GM23248 (cell line): ENCODE measurements around the gene RIT2. TPM values are rescaled to one million over a fixed set of nuclear protein-coding genes. Genes with fewer than 3 reads are reported as not detected.

Experiments
- DNase-seq: peaks from one replicate; pipeline ENCODE4 v3.0.0-alpha.2; 2015
- H2AFZ ChIP-seq: fragments of 200-600 bp; sonication (generic); 2 replicates; pipeline ENCODE4 v1.6.1; 2016; ENCODE audit warnings: antibody characterized with exemption
- H3F3A ChIP-seq: fragments of 200-600 bp; sonication (generic); 2 replicates; pipeline ENCODE4 v1.6.1; 2016; ENCODE audit warnings: mild to moderate bottlenecking, antibody characterized with exemption, mixed run types; ENCODE audit not compliant: insufficient read depth
- H3K27ac ChIP-seq: fragments of 200-600 bp; sonication (generic); 2 replicates; pipeline ENCODE4 v1.5.1; 2016; ENCODE audit warnings: mild to moderate bottlenecking
- H3K27me3 ChIP-seq: fragments of 200-600 bp; sonication (generic); replicated peaks from 2 replicates; pipeline ENCODE4 v1.6.1; 2016; ENCODE audit warnings: mild to moderate bottlenecking; ENCODE audit not compliant: insufficient read depth
- H3K36me3 ChIP-seq: fragments of 200-600 bp; sonication (generic); 2 replicates; pipeline ENCODE4 v1.6.1; 2016; ENCODE audit warnings: low read depth, mild to moderate bottlenecking
- H3K4me1 ChIP-seq: fragments of 200-600 bp; sonication (generic); 2 replicates; pipeline ENCODE4 v1.6.1; 2016; ENCODE audit warnings: mild to moderate bottlenecking; ENCODE audit not compliant: insufficient read depth
- H3K4me2 ChIP-seq: fragments of 200-600 bp; sonication (generic); one replicate; pipeline ENCODE4 v1.6.1; 2016; ENCODE audit warnings: mild to moderate bottlenecking; ENCODE audit not compliant: unreplicated experiment
- H3K4me3 ChIP-seq: fragments of 200-600 bp; sonication (generic); 2 replicates; pipeline ENCODE4 v1.5.1; 2016; ENCODE audit warnings: mild to moderate bottlenecking
- H3K79me2 ChIP-seq: fragments of 200-600 bp; sonication (generic); 2 replicates; pipeline ENCODE4 v1.6.1; 2016; ENCODE audit warnings: mild to moderate bottlenecking; ENCODE audit not compliant: insufficient read depth
- H3K9ac ChIP-seq: fragments of 200-600 bp; sonication (generic); 2 replicates; pipeline ENCODE4 v1.6.1; 2016; ENCODE audit warnings: mild to moderate bottlenecking
- H3K9me2 ChIP-seq: fragments of 200-600 bp; sonication (generic); 2 replicates; pipeline ENCODE4 v1.6.1; 2016; ENCODE audit warnings: mixed run types, mild to moderate bottlenecking, moderate library complexity; ENCODE audit not compliant: insufficient read depth
- H3K9me3 ChIP-seq: fragments of 200-600 bp; sonication (generic); one replicate; pipeline ENCODE4 v1.6.1; 2017; ENCODE audit warnings: low read depth
- H4K20me1 ChIP-seq: fragments of 200-600 bp; sonication (generic); 2 replicates; pipeline ENCODE4 v1.6.0; 2016; ENCODE audit not compliant: insufficient read depth
- EZH2 ChIP-seq: fragments of 200-600 bp; sonication (generic); IDR thresholded peaks from 2 replicates; pipeline ENCODE4 v1.6.1; 2018; ENCODE audit warnings: antibody characterized with exemption, mild to moderate bottlenecking; ENCODE audit not compliant: insufficient read depth, poor library complexity, severe bottlenecking
- EZH2phosphoT487 ChIP-seq: fragments of 200-600 bp; sonication (generic); IDR thresholded peaks from 2 replicates; pipeline ENCODE4 v1.6.1; 2018; ENCODE audit warnings: antibody characterized with exemption, moderate library complexity, mild to moderate bottlenecking, low read depth; ENCODE audit not compliant: insufficient read depth
- WGBS, 2 experiments: methylation state at CpG; one replicate each; pipeline ENCODE4 v1.1.6; 2015 to 2017; ENCODE audit warnings: low lambda C conversion rate in 2 of 2, low coverage in 1 of 2; ENCODE audit errors: missing lambda C conversion rate in 2 of 2; 5-methylcytosine and 5-hydroxymethylcytosine counted together
- in situ Hi-C: fragments of 300-500 bp; cut with MboI; formaldehyde crosslinking; loops from 2 replicates; pipeline ENCODE4 v1.15.0; 2020
- polyA plus RNA-seq: library from polyadenylated mRNA; unstranded; fragments of >200 nt; fragmentation: Nextera tagmentation; extraction: Ambion mirVana; gene quantifications from 2 replicates; pipeline ENCODE4 v1.2.1, GENCODE V29; 2016
- total RNA-seq: library from RNA; depleted of rRNA; stranded (reverse); fragments of >200 nt; shearing (Covaris generic); gene quantifications from 2 replicates; pipeline ENCODE4 v1.2.3, GENCODE V29; 2014

Gene RIT2
- total and polyA plus RNA-seq, 2 experiments from 2014 or later, result not detected

DNA sequence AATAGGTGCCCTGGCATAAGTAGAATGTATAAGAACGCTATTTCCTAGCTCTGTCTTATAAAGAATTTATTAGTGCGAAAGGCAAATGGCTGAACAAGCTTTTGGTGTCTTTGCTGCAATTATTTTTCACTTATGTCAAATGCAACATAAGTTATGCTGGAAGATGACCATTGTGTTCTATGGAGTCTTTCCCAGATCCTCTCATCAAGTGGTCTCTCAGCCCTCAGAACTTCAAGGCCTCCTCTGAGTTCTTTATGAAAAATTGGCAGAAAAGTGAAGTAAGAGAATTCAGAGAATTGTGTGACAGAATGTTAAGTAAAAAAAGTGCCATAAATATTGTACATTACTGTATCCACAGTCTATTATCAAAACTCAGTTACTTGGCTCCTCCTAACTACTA is 75.2 kb downstream of the RIT2 start:
- Histone ChIP-seq H3K4me1 (no peaks in the 10 kb centered on the region), H3K9me2 (no peaks in the 10 kb centered on the region), H3K27ac (no peak overlapping the region), H3K4me3 (no peak overlapping the region), H3F3A (no peaks in the 10 kb centered on the region), H3K9ac (no peak overlapping the region), H3K4me2 (no peak overlapping the region), H3K79me2 (no peaks in the 10 kb centered on the region), H2AFZ (no peak overlapping the region), H3K27me3 (no peaks in the 10 kb centered on the region; the same call in 1 of the 2 replicates), H4K20me1 (no peaks in the 10 kb centered on the region), H3K9me3 (no peaks in the 10 kb centered on the region), H3K36me3 (no peaks in the 10 kb centered on the region)
- no peak for TF ChIP-seq EZH2
- no peak for TF ChIP-seq EZH2phosphoT487
- DNase-seq, result no peak
- in situ Hi-C loops, result no loop called here
- WGBS, 2 experiments, result 18 to 28% methylated on average over 2 of the region's 2 CpGs

DNA sequence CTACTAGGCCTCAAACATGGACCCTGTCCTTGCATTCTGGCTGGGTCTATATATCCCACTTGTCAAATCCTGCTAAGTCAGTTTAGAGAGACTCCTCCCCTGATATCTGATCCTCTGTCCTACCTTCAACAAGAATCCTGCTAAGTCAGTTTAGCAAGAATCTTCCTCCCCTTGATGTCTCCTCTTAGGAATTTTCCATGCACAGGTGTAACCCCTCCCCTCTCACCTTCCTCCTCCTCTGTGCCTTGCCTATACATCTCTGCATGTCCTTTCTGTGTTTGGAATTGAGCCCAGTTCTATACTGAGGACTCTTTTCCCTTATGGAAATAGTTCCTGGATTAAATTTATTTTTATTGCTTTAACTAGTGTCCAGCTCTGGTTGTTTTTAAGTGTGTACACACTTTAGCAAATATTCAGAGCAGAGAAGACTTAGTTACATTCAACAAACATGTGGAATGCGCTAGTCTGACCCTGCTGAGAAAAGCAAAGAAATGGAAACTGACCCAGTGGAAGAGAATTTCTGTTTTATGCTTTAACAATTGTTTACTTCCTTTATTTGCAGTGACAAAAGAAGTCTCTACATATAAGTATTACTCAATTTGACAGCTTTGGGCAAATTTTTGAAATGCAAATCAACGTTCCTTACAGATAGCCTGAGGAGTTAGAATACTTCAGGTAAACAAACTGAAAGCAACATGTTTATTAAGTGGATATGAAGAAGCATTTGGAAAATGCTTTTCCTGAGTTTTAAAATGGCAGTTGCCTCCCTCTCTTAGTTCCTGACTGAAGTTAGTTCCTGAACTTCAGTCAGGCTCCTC is 80.6 kb downstream of the RIT2 start:
- Histone ChIP-seq H3K27ac (no peak overlapping the region), H3K4me3 (no peak overlapping the region)

DNA sequence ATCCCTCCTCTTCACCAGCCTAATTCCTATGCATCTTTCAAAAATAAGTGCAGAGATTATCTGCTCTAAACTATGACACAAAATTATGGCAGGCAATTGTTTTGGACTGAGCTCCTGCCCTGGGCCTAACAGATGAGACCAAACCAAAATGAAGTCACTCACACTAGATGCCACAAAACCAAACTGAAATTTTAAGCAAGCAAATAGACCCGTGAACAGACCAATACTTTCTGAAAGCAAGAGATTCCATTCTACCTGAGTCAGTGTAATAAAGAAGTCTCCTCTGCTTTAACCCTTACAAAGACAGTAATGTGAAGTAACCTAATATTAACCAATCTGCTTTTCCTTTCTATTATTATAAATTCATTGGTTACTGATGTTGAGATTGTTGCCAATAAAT is 84.3 kb downstream of the RIT2 start:
- H3K9me3 ChIP-seq, result no peaks in the 10 kb centered on the region
- H3K4me3 ChIP-seq, result no peak overlapping the region
- DNase-seq, result no peak
- H4K20me1 ChIP-seq, result no peaks in the 10 kb centered on the region
- H3K79me2 ChIP-seq, result no peaks in the 10 kb centered on the region
- 17 to 22% methylated on average over 1 of the region's 1 CpG for WGBS, 2 experiments
- H3F3A ChIP-seq, result no peaks in the 10 kb centered on the region
- in situ Hi-C loops, result no loop called here
- no peaks in the 10 kb centered on the region for H3K36me3 ChIP-seq
- no peak overlapping the region for H3K9ac ChIP-seq
- H3K27ac ChIP-seq, result no peak overlapping the region
- TF ChIP-seq EZH2 (no peak), EZH2phosphoT487 (no peak)
- H3K27me3 ChIP-seq, result no peaks in the 10 kb centered on the region
- no peak overlapping the region for H3K4me2 ChIP-seq
- H3K4me1 ChIP-seq, result no peaks in the 10 kb centered on the region
- no peaks in the 10 kb centered on the region for H3K9me2 ChIP-seq
- no peak overlapping the region for H2AFZ ChIP-seq

More for the DNA sequence above, 80.6 kb downstream of the RIT2 start:
- Histone ChIP-seq H3K36me3 (no peaks in the 10 kb centered on the region), H3K9me2 (no peaks in the 10 kb centered on the region), H3K79me2 (no peaks in the 10 kb centered on the region), H3K4me2 (no peak overlapping the region), H3K27me3 (no peaks in the 10 kb centered on the region; the same call in 1 of the 2 replicates), H3K9me3 (no peaks in the 10 kb centered on the region), H4K20me1 (no peaks in the 10 kb centered on the region), H2AFZ (no peak overlapping the region), H3K9ac (no peak overlapping the region), H3F3A (no peaks in the 10 kb centered on the region), H3K4me1 (no peaks in the 10 kb centered on the region)
- no peak for DNase-seq
- WGBS, 2 experiments, result 33 to 35% methylated on average over 2 of the region's 2 CpGs
- TF ChIP-seq EZH2 (no peak), EZH2phosphoT487 (no peak)
- in situ Hi-C loops, result no loop called here

DNA sequence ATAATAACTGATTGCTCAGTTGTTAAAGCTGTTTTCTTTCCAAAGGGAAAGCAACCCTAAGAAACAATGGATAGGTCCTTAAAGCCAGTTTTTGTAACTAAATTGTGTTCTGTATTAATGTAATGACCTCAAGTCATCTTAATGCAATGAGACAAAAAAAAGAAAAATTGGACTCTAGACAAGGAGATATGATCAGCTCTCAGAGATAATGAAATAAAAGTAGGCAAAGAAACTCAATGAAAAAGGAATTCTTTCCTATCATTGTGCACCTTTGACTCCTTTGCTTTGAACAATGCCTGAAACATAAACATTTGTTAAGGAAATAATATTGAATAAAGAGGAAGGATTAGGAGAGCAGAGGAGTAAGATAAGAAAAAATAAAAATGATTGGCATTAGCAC is 86.1 kb downstream of the RIT2 start:
- no peaks in the 10 kb centered on the region for H3K4me1 ChIP-seq
- H3K79me2 ChIP-seq, result no peaks in the 10 kb centered on the region
- in situ Hi-C loops, result no loop called here
- H3K4me2 ChIP-seq, result no peak overlapping the region
- H2AFZ ChIP-seq, result no peak overlapping the region
- TF ChIP-seq EZH2phosphoT487, result no peak
- no peak for TF ChIP-seq EZH2
- no peak overlapping the region for H3K9ac ChIP-seq
- no peaks in the 10 kb centered on the region for H3F3A ChIP-seq
- H3K4me3 ChIP-seq, result no peak overlapping the region
- H3K27ac ChIP-seq, result no peak overlapping the region
- no peaks in the 10 kb centered on the region for H3K9me3 ChIP-seq
- H3K36me3 ChIP-seq, result no peaks in the 10 kb centered on the region
- H3K9me2 ChIP-seq, result no peaks in the 10 kb centered on the region
- no peak for DNase-seq
- H3K27me3 ChIP-seq, result no peaks in the 10 kb centered on the region
- no peaks in the 10 kb centered on the region for H4K20me1 ChIP-seq
